HG03039 (cell line): ENCODE results near the gene TAF1L.
"Not testable (repeated sequence)": the region's sequence is repeated elsewhere in the genome, so short reads cannot be mapped to it uniquely, and the experiment has no call there.

Experiments
- ATAC-seq: cut with Tn5 transposase; IDR thresholded peaks from one replicate; pipeline ENCODE4 v1.9.1; 2021; ENCODE audit warnings: mild to moderate bottlenecking, moderate library complexity; ENCODE audit not compliant: unreplicated experiment

The TAF1L gene

GRCh38 chr9:32635362-32635761 is at the start of gene TAF1L:
TAF1L (minus strand) TSS chr9:32635669; CDS start chr9:32635579, 90 bp downstream.
- no peak for ATAC-seq

GRCh38 chr9:32681751-32682150 is 46.3 kb upstream of the TAF1L start:
- no peak for ATAC-seq

GRCh38 chr9:32677931-32678330 is 42.5 kb upstream of the TAF1L start:
- no peak for ATAC-seq

- ATAC-seq, result no peak
Observed at GRCh38 chr9:32672469-32672868, 37.0 kb upstream of the TAF1L start.

GRCh38 chr9:32671333-32671732 is 35.9 kb upstream of the TAF1L start:
- ATAC-seq, result no peak

- ATAC-seq, result no peak
Observed at GRCh38 chr9:32665101-32665500, 29.6 kb upstream of the TAF1L start.

- no peak for ATAC-seq
Observed at GRCh38 chr9:32663741-32664140, 28.3 kb upstream of the TAF1L start.

GRCh38 chr9:32647671-32648070 is 12.2 kb upstream of the TAF1L start:
- ATAC-seq, result no peak

GRCh38 chr9:32644698-32645097 is 9.2 kb upstream of the TAF1L start:
- no peak for ATAC-seq

- ATAC-seq, result not testable (repeated sequence)
Observed at GRCh38 chr9:32633151-32633550, 2.3 kb downstream of the TAF1L start.

GRCh38 chr9:32631991-32632390 is 3.5 kb downstream of the TAF1L start:
- ATAC-seq, result no peak

GRCh38 chr9:32627394-32627954 is 8.0 kb downstream of the TAF1L start:
- ATAC-seq, result no peak

GRCh38 chr9:32625320-32625719 is 10.1 kb downstream of the TAF1L start:
- no peak for ATAC-seq

- no peak for ATAC-seq
Observed at GRCh38 chr9:32622948-32623347, 12.5 kb downstream of the TAF1L start.

- no peak for ATAC-seq
Observed at GRCh38 chr9:32618261-32618660, 17.2 kb downstream of the TAF1L start.

- no peak for ATAC-seq
Observed at GRCh38 chr9:32606811-32607210, 28.7 kb downstream of the TAF1L start.

GRCh38 chr9:32603914-32604852 is 31.3 kb downstream of the TAF1L start:
- no peak for ATAC-seq

GRCh38 chr9:32599021-32599420 is 36.4 kb downstream of the TAF1L start:
- not testable (repeated sequence) for ATAC-seq

GRCh38 chr9:32596936-32597335 is 38.5 kb downstream of the TAF1L start:
- no peak for ATAC-seq

GRCh38 chr9:32596096-32596865 is 39.2 kb downstream of the TAF1L start:
- no peak for ATAC-seq

GRCh38 chr9:32590898-32591297 is 44.6 kb downstream of the TAF1L start:
- ATAC-seq, result no peak

- no peak for ATAC-seq
Observed at GRCh38 chr9:32590476-32590875, 45.0 kb downstream of the TAF1L start.
